Smooth muscle cell (in vitro differentiated cells): Measurements from ENCODE around the gene HDAC8. TPM values are rescaled to one million over a fixed set of nuclear protein-coding genes. Genes with fewer than 3 reads are reported as not detected.

Source experiments
- DNase-seq: peaks from one replicate; lab custom pipeline; 2025; ENCODE audit not compliant: unreplicated experiment; lab: John Stamatoyannopoulos, UW
- H2AFZ ChIP-seq: fragments of 200-600 bp; sonication (generic); 2 replicates; pipeline ENCODE4 v1.6.0; 2016; ENCODE audit warnings: antibody characterized with exemption, low read depth, mild to moderate bottlenecking
- H3F3A ChIP-seq: fragments of 200-600 bp; sonication (generic); 2 replicates; pipeline ENCODE4 v1.6.0; 2017; ENCODE audit warnings: antibody characterized with exemption, low read depth
- H3K27ac ChIP-seq: fragments of 200-600 bp; sonication (generic); 2 replicates; pipeline ENCODE4 v1.5.1; 2016; ENCODE audit warnings: low read depth, mild to moderate bottlenecking
- H3K27me3 ChIP-seq: fragments of 200-600 bp; sonication (generic); 2 replicates; pipeline ENCODE4 v1.6.1; 2016; ENCODE audit warnings: low read depth, mild to moderate bottlenecking
- H3K36me3 ChIP-seq: fragments of 200-600 bp; sonication (generic); 2 replicates; pipeline ENCODE4 v1.5.1; 2016; ENCODE audit warnings: low read depth
- H3K4me1 ChIP-seq: fragments of 200-600 bp; sonication (generic); 2 replicates; pipeline ENCODE4 v1.5.1; 2016; ENCODE audit warnings: low read depth
- H3K4me2 ChIP-seq: fragments of 200-600 bp; sonication (generic); 2 replicates; pipeline ENCODE4 v1.6.0; 2016; ENCODE audit warnings: mild to moderate bottlenecking
- H3K4me3 ChIP-seq: fragments of 200-600 bp; sonication (generic); 2 replicates; pipeline ENCODE4 v1.5.1; 2016; ENCODE audit warnings: mild to moderate bottlenecking
- H3K79me2 ChIP-seq: fragments of 200-600 bp; sonication (generic); 2 replicates; pipeline ENCODE4 v1.6.0; 2016; ENCODE audit warnings: low read depth, mild to moderate bottlenecking
- H3K9ac ChIP-seq: fragments of 200-600 bp; sonication (generic); 2 replicates; pipeline ENCODE4 v1.6.0; 2016; ENCODE audit warnings: low read depth
- H3K9me3 ChIP-seq: fragments of 200-600 bp; sonication (generic); replicated peaks from 2 replicates; pipeline ENCODE4 v1.5.1; 2016; ENCODE audit warnings: low read depth
- H4K20me1 ChIP-seq: fragments of 200-600 bp; sonication (generic); 2 replicates; pipeline ENCODE4 v1.6.0; 2016; ENCODE audit warnings: low read depth
- WGBS: methylation state at CpG from one replicate; pipeline ENCODE4 v1.1.7; 2016; ENCODE audit warnings: low lambda C conversion rate; 5-methylcytosine and 5-hydroxymethylcytosine counted together
- polyA plus RNA-seq: library from polyadenylated mRNA; unstranded; fragments of >200 nt; fragmentation: Nextera tagmentation; extraction: Ambion mirVana; gene quantifications from 2 replicates; pipeline ENCODE4 v1.2.1, GENCODE V29; 2016
- total RNA-seq: library from RNA; depleted of rRNA; stranded (reverse); fragments of >200 nt; gene quantifications from 2 replicates; pipeline ENCODE4 v1.2.3, GENCODE V29; 2014
- TF ChIP-seq, protein P1 (sequence below): fragments of 200-600 bp; sonication (generic); IDR thresholded peaks from 2 replicates; pipeline ENCODE4 v1.5.1; 2017; ENCODE audit warnings: borderline replicate concordance, mild to moderate bottlenecking, antibody characterized with exemption; ENCODE audit not compliant: insufficient read depth, poor library complexity, severe bottlenecking

Gene HDAC8
- total and polyA plus RNA-seq, 2 experiments from 2014 or later, result 23.1 to 40.7 TPM

DNA sequence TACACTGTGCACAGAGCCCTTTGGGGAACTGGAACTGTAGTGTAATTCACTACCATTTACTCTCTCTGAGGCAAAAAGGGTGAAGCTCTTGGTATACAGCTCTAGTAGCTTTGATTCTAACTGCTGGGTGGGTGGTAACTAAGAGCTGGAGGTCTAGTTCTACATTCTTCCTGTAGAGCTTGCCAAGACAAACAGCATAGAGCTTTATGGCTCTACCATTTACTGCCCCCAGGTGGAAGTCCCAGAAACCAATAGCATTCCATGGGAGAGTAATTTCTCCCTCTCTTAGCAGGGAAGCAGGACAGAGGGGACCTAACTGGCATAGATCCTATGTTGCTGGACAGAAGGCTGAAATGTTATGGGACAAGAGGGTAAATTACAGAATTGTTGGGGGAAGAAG lies 26.7 kb downstream of the HDAC8 start:
- no peaks in the 10 kb centered on the region for H3K9me3 ChIP-seq
- H4K20me1 ChIP-seq, result no peaks in the 10 kb centered on the region
- no peaks in the 10 kb centered on the region for H3K27me3 ChIP-seq
- no peak overlapping the region for H3K9ac ChIP-seq
- DNase-seq, result no peak
- H3K79me2 ChIP-seq, result no peaks in the 10 kb centered on the region
- H3K36me3 ChIP-seq, result no peaks in the 10 kb centered on the region
- H3F3A ChIP-seq, result no peaks in the 10 kb centered on the region
- no peak overlapping the region for H2AFZ ChIP-seq
- TF ChIP-seq, protein P1, sequence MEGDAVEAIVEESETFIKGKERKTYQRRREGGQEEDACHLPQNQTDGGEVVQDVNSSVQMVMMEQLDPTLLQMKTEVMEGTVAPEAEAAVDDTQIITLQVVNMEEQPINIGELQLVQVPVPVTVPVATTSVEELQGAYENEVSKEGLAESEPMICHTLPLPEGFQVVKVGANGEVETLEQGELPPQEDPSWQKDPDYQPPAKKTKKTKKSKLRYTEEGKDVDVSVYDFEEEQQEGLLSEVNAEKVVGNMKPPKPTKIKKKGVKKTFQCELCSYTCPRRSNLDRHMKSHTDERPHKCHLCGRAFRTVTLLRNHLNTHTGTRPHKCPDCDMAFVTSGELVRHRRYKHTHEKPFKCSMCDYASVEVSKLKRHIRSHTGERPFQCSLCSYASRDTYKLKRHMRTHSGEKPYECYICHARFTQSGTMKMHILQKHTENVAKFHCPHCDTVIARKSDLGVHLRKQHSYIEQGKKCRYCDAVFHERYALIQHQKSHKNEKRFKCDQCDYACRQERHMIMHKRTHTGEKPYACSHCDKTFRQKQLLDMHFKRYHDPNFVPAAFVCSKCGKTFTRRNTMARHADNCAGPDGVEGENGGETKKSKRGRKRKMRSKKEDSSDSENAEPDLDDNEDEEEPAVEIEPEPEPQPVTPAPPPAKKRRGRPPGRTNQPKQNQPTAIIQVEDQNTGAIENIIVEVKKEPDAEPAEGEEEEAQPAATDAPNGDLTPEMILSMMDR, result no peak
- no peak overlapping the region for H3K27ac ChIP-seq
- H3K4me2 ChIP-seq, result no peak overlapping the region
- H3K4me1 ChIP-seq, result no peaks in the 10 kb centered on the region
- no peak overlapping the region for H3K4me3 ChIP-seq

DNA sequence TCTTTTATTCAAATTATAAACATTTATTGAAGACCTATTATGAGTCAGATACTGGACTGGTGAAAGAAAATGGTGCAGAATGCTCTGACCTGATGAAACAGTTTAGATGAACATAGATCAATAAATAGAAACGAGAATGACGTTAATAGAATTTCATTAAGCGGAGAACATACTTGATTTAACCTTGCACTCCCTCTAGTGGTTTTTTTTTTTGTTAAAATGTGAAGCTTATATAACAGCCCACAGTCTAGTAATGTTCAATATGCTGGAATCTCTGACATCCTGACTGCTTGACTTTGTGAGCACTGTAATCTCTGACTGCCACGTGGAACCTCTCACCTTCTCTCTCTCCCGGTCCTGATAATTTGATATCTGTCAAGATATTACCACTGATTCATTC lies 32.3 kb downstream of the HDAC8 start:
- no peak overlapping the region for H2AFZ ChIP-seq
- WGBS, result 57% methylated on average over 5 of the region's 5 CpGs
- H3K9me3 ChIP-seq, result no peaks in the 10 kb centered on the region
- H3K4me1 ChIP-seq, result no peaks in the 10 kb centered on the region
- DNase-seq, result no peak
- H3F3A ChIP-seq, result no peaks in the 10 kb centered on the region
- H3K4me2 ChIP-seq, result no peak overlapping the region
- peaks cover 9% of the 10 kb centered on the region for H4K20me1 ChIP-seq
- TF ChIP-seq, protein P1, result peak; percentile 20
- H3K27me3 ChIP-seq, result no peaks in the 10 kb centered on the region
- no peaks in the 10 kb centered on the region for H3K36me3 ChIP-seq
- H3K9ac ChIP-seq, result no peak overlapping the region
- no peak overlapping the region for H3K27ac ChIP-seq
- no peak overlapping the region for H3K4me3 ChIP-seq
- H3K79me2 ChIP-seq, result no peaks in the 10 kb centered on the region

GRCh38 chrX:72539822-72540221 lies 32.8 kb downstream of the HDAC8 start:
- Histone ChIP-seq H3K4me1 (no peaks in the 10 kb centered on the region), H2AFZ (no peak overlapping the region), H3K4me2 (no peak overlapping the region), H4K20me1 (peaks cover 9% of the 10 kb centered on the region), H3K9ac (no peak overlapping the region), H3K27me3 (no peaks in the 10 kb centered on the region), H3K36me3 (no peaks in the 10 kb centered on the region), H3K4me3 (no peak overlapping the region), H3K9me3 (no peaks in the 10 kb centered on the region), H3K79me2 (no peaks in the 10 kb centered on the region), H3F3A (no peaks in the 10 kb centered on the region), H3K27ac (no peak overlapping the region)
- WGBS, result 69% methylated on average over 2 of the region's 2 CpGs
- TF ChIP-seq, protein P1, result no peak
- DNase-seq, result no peak

DNA sequence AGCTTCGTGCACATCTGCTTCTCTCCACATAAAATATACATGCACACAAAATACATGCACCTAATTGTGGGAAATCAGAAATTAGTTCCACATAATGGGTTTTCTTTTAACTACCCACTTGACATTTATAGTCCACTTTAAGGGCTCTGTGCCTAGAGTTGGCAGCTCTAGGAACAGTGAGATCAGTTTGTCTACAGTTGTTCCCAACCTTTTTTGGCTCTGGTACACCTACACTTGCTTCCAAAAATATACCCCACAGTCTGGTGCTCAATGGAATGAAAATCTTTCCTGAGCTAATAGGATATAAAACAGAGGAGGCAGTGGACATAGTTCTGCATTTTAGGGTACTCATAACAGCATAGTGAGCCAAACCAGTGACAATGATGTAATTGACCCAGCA lies 36.1 kb downstream of the HDAC8 start:
- Histone ChIP-seq H3K4me2 (no peak overlapping the region), H3K9me3 (no peaks in the 10 kb centered on the region), H3K9ac (no peak overlapping the region), H3F3A (no peaks in the 10 kb centered on the region), H3K4me1 (no peaks in the 10 kb centered on the region), H4K20me1 (peaks cover 9% of the 10 kb centered on the region), H3K27ac (no peak overlapping the region), H3K36me3 (no peaks in the 10 kb centered on the region), H3K4me3 (no peak overlapping the region), H3K79me2 (no peaks in the 10 kb centered on the region), H3K27me3 (no peaks in the 10 kb centered on the region), H2AFZ (no peak overlapping the region)
- no peak for DNase-seq
- TF ChIP-seq, protein P1, result no peak
- 58% methylated on average over 1 of the region's 1 CpG for WGBS
